Stimulated activated CD4-positive, alpha-beta T cell treated with anti-CD3 and anti-CD28 coated beads, Interleukin-2, amount 100 ng/mL, for 24 hours (primary cell): Measurements from ENCODE around the gene ASB13.
"Not testable (repeated sequence)": the region's sequence is repeated elsewhere in the genome, so short reads cannot be mapped to it uniquely, and the experiment has no call there.

Experiments
- DNase-seq, 2 donors: peaks; one replicate each; pipeline ENCODE4 v3.0.0-alpha.2; 2020

The ASB13 gene

DNA sequence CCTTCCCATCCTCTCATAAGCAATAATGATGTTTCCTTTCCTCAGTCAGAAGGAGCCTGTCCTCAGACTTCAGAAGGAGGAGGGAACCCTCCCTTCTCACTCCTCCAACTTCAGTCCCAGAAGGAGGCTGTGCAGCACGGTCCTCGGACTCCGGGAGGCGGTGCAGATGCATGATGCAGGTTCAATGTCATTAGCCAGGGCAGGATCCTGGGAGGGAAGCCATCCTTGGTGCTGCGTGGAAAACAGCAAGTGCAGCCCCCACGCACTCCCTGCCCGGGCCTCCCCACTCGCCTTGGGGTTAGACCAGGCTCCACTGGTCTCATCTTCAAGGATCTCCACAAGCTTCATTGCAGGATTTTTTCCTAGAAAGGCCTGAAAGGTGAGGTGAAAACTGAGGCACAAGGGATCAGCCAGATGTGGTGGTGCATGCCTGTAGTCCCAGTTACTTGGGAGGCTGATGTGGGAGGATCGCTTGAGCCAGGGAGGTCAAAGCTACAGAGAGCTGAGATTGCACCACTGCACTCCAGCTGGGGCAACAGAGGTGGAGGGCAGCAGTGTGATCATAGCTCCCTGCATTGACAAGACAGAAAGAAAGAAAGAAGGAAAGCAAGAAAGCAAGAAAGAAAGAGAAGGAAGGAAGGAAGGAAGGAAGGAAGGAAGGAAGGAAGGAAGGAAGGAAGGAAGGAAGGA, 62.0 kb downstream of the ASB13 start:
- DNase-seq: no peak

DNA sequence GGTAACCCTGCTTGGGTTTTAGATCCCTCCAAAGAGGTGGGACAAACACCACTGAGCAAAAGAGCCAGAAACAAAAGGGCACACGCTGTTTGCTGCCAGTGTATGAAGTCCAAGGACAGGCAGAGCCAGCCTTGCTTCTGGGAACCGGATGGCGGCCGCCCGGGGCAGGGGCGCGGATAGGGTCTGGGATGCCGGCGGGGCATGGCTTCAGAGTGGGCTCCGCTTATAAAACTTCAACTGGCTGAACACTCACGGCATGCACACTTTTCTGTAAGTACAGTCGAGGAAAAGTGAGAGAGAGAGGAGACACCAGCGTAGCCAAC, 62.6 kb downstream of the ASB13 start:
- DNase-seq: no peak

DNA sequence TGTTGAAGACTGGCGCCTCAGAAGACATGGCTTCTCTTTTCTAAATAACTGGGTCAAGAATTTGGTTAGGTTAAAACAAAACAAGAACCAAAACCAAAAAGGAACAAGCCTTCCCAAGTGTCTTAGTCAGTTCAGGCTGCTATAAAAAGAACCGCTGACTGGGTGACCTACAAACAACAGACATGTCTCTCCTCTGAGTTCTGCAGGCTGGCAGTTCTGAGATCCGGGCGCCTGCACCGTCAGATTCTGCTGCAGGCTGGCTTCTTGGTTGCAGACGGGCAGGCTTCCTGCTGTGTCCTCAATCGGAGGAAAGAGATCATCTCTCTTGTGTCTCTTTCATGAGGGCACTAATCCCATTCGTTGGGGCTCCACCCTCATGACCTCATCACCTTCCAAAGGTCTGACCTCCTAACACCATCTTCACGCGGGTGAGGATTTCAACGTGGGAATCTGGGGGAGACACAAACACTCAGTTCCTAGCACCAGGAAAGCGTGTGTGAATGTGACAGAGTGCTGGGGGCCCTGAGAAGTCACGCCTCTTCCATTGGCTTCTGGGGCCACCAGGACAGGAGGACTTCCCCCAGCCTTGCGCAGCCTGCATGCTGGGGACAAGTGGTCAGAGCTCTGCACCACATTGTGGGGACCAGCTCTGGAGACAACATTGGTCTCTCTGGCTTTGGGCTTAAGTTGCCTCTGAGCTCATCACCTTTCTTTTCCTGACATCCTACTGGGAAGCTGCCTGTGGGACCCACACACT, 63.1 kb downstream of the ASB13 start:
- DNase-seq: no peak

DNA sequence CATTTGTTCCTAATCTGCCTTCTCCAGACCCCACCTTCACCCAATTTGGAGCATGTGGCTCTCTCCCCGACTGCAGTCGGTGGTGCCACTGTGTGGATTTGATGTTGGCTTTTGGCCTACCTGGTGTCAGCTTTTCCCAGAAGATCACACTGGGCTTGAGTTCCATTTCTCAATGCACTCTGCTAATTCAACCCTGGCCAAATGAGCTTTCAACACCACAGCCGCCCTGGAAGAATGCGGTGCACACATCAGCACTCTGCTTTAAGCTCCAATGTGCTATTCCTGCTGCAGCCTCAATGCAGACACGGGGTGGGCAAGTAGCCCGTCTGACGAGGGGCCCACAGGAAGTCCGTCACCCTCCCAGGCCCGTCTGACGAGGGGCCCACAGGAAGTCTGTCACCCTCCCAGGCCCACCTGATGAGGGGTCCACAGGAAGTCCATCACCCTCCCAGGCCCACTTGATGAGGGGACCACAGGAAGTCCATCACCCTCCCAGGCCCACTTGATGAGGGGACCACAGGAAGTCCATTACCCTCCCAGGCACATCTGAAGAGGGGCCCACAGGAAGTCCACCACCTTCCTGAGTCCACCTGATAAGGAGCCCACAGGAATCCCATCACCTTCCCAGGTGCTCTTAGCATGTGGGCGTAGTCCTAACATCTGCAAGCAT, 64.4 kb downstream of the ASB13 start:
- no peak for DNase-seq

DNA sequence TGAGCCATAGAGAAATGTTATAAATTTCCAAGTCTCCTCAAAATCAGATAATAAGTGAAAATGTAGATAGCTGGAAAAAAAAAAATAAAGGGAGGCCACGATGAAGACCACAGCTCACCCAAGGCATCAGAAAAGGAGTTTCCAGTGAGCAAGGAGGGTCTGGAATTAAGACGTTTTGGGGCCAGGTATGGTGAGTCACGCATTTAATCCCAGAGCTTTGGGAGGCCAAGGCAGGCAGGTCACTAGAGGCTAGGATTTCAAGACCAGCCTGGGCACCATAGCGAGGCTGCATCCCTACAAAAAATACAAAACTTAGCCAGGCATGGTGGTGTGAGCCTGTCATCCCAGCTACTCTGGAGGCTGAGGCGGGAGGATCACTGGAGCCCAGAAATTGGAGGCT, 65.5 kb downstream of the ASB13 start:
- DNase-seq: no peak

DNA sequence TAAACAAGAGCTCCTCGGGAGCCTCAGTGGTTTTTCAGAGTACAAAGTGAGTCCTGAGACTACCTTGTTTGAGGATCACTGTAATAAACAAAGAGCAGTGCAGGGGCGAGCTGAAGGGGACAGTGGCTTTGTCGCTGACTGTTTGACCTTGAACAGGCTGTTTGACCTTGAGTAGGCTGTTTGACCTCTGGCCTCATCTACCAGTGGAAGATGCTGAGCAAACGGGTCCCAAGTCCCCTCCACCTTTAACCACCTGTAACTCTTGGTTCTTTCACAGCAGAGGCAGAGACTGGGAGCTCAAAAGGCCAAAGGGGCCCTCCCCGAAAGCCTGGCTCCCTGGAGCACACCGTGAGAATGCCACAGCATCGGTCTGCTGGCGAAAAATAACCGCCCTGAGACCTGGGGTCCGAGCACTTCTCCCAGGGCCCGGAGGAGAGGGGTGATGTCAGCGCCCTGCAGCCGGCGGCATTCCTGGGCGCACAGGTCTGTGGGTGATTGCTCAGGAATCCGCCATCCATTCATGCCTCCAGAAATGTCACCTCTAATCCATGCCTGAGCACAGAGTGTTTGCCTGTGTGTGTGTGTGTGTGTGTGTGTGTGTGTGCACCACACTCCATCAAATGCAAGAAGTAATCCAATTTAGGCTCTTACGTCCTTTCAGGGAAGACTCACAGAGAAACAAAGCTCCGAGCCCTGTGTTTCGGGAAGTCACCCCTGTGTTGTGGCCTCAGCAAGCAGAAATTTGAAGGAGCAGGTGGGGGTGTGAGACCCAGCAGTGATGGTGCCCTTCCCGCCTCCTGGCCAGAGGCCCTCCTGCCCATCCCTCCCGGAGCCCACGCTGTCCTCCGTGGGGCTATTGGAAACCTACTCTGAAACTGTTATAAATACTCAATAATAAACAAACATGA, 66.5 kb downstream of the ASB13 start:
- no peak for DNase-seq

DNA sequence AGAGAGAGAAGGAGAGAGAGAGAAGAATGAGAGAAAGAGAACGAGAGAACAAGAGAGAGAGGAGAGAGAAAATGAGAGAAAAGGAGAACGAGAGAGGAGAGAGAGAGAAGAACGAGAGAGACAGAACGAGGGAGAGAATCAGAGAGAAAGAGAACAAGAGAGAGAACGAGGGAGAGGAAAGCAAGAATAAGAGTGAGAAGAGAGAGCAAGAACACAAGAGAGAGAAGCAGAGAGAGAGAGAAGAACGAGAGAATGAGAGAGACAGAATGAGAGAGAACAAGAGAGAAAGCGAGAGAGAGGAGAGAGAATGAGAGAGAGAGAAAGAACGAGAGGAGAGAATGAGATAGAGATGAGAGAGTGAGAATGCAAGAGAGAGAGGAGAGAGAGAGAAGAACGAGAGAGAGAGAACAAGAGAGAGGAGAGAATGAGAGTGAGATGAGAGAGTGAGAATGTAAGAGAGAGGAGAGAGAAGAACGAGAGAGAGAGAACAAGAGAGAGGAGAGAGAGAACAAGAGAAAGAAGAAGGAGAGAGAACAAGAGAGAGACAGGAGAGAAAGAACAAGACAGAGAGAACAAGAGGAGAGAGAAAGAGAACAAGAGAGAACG, 68.2 kb downstream of the ASB13 start:
- DNase-seq: no peak

DNA sequence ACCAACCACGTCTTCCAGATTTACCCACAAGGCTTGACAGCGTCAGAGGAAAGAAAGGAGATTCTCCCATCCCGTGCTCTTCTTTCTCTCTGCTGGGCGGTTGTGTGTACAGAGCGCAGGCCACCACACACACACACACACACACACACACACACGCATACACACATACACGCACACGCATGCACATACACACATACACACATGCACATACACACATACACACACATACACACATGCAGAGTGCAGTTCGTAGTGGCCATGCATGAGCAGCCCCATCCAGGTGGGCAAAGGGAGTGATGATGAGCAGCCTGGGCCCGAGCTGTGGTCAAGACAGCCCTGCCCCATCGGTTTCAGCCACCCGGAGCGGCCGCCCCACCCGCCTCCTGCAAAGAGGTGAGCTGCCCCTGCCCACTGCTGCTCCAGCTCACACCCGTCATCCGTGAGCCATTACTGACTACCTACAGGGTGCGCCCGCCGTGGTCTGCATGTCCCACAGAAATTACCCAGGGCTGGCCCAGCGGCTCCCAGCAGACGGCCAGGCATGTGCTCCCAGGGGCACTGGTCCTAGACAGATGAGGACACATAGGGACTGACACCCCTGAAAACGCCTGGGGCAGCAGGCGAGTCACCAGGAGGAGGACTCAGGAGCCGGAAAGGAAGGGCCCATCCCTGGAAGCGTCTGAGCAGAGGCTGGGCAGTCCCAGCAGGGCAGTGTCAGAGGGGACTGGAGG, 69.6 kb downstream of the ASB13 start:
- DNase-seq: no peak

DNA sequence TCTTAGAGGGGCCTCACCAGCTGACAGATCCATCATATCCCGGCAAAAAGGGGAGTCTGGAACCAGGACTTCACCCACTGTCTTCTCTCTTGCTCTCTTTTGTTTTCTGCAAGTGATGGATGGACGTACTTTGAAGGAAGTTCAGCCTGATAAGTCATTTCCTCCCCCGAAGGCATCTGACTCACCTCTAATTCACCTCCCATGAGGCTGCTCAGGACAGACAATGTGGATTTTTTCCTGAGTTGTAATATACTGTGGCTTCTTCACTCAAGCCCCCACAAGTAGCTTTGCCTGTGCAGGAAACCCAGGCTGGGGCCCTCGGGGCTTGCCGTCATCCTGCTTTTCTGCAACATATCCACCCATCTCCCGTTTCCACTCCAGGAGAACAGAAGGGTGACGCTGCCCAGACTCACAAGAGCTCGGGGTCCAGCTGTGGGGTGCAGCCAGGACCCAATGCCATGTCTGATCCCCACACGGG, 70.4 kb downstream of the ASB13 start:
- no peak for DNase-seq

DNA sequence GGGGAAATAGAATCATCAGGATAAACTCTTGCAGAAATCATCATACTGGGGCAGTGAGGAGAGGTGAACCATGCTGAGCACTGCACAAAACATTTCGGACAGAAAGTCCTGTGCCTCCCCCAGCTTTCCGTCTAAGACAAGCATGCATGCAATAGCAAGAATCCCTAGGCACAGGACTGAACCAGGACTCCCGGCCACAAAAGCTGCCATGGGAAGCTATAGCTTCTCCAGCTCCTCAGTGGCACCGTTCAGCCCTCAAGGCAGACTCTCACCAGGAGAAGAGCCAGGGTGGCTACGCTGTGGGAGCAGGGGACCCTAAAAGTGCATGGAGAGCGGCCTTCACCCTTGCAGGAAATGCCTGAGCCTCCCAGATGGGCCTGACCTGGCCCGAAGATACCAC, 70.8 kb downstream of the ASB13 start:
- no peak for DNase-seq

DNA sequence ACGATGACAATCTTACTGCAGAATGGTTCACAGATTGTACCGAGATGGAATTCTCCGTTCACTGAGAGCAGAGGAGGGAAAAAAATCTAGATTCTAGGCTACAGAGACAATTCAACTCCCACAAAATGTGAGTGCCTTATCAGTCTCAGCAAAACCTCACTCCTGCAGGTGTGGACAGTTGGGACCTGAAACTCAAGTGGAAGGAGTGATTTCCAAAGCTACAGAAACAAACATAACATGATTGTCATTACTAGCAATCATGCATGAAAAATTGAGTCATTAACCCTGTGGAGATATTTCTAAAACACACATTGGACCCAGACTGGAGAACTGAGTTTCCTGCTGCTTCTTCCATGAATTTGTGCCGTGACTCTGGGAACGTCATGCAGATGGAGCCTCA, 71.3 kb downstream of the ASB13 start:
- no peak for DNase-seq

DNA sequence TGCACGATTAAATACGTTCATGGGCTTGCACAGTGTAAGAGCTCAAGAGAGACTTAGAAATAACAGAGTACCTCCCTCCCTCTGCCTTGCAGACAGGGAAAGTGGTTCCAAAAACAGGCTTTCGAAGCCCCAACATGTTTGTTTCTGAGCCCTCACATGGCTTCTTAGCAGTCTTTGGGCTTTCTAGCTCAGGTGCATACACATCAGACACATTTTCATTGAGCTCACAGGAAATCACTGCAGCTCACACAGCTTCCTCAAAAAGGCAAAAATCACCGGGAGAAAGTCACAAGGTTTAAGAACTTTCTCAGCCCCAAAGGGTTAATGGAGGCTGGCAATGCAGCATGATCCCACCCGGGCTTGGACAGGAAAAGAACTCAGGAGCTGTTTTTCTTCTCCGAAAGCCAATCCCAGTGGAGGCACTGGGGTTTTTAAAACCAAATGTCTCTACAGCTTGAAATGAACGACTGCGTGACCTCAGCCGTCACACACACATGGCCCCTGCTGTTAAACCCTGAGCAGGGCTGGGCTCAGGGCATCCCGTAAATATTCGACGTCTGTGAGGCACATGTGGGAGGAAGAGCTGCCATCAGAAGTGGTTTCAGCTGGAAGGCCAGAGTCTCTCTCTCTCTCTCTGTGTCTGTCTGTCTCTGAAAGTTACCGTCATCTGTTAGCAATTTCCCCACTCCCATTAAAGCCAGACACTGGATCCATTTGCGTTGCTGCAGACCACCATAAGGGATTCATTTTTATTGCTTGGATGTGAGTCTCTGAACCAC, 71.9 kb downstream of the ASB13 start:
- no peak for DNase-seq

DNA sequence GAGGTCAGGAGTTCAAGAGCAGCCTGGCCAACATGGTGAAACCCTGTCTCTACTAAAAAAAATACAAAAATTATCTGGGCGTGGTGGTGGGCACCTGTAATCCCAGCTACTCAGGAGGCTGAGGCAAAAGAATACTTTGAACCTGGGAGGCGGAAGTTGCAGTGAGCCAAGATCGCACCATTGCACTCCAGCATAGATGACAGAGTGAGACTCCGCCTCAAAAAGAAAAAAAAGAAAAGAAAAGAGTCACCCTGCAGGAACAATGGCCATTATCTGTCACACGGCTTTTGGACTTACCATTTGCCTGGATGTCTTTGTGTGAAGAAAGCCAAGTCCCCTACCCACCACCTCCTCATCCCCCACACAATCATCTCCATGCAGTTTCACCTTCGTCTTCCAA, 73.0 kb downstream of the ASB13 start:
- not testable (repeated sequence) for DNase-seq

DNA sequence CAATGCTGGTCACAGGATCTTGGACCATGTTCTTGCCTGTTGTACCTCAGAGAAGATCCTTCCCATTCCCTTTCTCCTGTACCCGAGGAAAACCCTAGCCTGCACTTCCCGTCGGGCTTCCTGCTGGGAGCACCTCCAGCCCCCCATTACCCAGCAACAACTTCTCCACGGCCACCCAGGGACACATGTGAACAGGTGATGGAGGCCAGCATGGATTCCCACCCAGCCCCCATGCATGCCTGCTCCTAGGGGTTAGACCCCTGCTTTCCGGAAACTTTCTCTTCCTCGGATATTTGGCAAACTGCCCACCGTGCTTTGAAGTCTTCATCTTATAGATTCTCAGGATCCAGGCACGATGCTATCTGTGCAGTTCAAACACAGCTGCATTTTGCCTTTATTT, 74.3 kb downstream of the ASB13 start:
- no peak for DNase-seq

DNA sequence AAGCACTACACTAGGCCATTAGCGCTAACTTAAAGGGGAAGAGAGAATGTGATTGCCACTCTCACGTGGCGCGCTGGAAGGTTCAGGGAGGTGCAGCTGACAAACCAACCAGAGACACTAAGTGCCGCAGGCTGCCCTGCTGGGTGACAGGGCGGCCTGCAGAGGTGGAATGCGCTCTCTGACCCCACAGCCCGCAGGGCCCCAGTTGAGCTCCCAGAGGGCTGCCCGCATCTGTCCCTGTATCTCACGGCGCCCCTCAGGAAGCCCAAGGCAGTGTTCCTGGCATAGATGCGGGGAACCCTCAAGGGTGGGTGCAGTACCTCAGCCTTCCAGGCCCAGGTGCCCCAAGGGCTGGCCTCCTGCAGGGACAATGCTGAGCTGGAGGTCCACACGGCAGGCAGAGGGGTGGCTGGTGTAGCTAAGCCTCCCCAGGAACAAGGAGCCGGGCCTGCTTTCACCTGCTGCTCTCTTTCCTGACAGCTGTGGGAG, 75.0 kb downstream of the ASB13 start:
- no peak for DNase-seq

DNA sequence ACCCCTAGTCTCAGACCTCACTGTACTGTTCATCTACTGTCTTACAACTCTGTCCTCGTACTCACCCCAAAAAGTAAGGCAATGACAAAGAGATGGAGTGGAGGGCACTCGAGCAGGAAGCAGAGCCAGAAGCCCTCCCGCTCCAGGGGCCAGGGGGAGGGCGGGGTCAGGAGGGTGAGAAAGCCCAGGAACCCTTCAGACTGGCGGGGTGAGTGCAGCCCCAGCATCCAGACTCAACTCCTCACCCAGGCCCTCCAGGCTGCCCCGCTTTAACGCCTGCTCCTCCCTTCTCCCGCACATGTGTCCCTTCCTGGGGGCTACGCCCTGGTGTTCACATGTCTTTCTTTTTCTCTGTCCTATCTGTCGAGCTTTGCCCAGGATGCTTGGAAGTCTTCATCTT, 75.6 kb downstream of the ASB13 start:
- DNase-seq: no peak

DNA sequence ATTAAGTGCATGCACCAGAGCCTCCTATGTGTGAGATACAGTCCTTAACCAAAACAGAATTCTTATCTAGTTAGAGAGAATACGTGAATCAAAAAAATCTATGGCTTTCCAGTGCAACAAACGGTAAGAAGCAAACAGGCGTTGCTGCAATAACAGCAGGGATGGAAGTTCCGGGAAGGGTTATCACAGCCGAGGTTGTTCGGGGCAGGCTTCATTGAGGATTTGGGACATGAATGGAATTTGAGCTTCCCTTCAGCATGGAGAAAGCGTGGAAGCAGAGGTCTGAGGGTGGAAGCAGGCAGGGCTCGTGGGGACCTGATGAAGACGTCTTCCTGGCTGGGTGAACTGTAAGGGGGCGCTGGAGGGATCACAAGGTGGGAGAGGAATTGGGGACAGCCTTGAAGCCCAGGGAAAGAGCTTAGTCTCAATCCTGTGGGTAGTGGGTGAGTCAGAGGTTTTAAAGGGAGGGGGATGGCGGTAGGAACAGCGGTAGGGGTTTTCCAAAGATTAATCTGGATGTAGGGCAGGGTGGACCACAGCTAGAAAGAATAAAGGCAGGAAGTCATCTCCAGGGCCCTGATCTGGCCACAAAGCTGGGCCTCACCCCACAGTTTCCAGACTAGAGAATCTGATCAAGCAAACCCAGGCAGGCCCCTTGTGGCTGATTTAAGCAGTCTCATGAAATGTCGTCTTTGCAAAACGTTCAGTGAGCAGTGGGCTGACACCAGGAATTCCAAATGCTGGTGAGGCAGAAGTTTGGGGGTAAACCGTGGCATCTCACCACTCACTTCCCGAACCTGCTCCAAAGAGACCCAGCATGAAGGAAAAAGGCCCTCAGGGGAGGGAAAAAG, 76.5 kb downstream of the ASB13 start:
- no peak for DNase-seq

DNA sequence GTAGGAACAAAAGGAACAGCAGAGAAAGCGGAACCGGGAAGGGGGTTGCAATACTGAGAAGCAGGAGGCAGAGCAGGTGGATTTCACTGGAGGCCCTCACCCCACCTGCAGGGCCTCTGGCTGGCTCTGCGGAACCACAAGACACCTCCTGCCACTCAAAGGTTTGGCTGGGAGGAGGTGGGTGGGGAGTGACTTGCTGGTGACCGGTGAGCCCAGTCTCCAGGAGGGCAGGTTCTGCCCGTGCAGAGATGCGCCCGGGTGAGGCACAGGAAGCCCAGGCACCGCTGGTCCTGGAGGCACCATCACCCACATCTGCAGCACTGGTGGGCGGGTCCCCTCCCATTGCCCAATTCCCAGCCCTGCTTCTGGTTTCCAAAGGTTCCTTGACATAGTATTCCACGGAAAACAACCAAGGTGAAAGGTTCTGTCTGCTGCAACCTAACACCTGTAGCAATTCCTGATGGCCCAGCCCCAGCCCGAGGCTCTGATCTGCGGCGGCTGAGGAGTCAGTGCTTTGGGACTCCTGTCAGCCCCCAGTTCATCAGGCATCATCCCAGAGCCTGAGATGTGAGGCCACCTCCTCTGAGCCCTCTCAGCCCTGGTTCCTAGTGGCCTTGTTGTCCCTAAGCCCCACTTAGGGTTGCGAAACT, 77.3 kb downstream of the ASB13 start:
- DNase-seq: no peak
